Aorta (tissue), 5 donors: ENCODE results near the gene ANKRD17. TPM values are rescaled to one million over a fixed set of nuclear protein-coding genes. Genes with fewer than 3 reads are reported as not detected.
"Not testable (repeated sequence)": the region's sequence is repeated elsewhere in the genome, so short reads cannot be mapped to it uniquely, and the experiment has no call there.

Experiments used
- ATAC-seq: fragments of 200-7000 bp; cut with Tn5 transposase; one replicate; pipeline ENCODE4 v1.9.1; 2022; ENCODE audit warnings: moderate library complexity; ENCODE audit not compliant: low FRiP score
- DNase-seq, 2 donors: peaks; one replicate each; pipeline ENCODE4 v3.0.0-alpha.2; 2020
- H3K27ac ChIP-seq, 2 donors: one replicate each; pipeline ENCODE4 v1.5.1; 2013; ENCODE audit warnings: low read length in 2 of 2, mild to moderate bottlenecking in 2 of 2, moderate library complexity in 2 of 2, control low read depth in 1 of 2, inconsistent platforms in 1 of 2, low read depth in 1 of 2
- H3K27me3 ChIP-seq, 2 donors: one replicate each; pipeline ENCODE4 v1.6.1; 2013; ENCODE audit warnings: control low read depth in 1 of 2, low read length in 1 of 2, mild to moderate bottlenecking in 1 of 2, moderate library complexity in 1 of 2; ENCODE audit not compliant: insufficient read depth in 2 of 2, control insufficient read depth in 1 of 2
- H3K36me3 ChIP-seq, 2 donors: one replicate each; pipeline ENCODE4 v1.6.1; 2013; ENCODE audit warnings: control low read depth in 1 of 2, low read length in 1 of 2, mild to moderate bottlenecking in 1 of 2; ENCODE audit not compliant: insufficient read depth in 2 of 2, control insufficient read depth in 1 of 2
- H3K4me1 ChIP-seq, 2 donors: one replicate each; pipeline ENCODE4 v1.6.1; 2013; ENCODE audit warnings: low read length in 2 of 2, control low read depth in 1 of 2, mild to moderate bottlenecking in 1 of 2, moderate library complexity in 1 of 2; ENCODE audit not compliant: insufficient read depth in 2 of 2, control insufficient read depth in 1 of 2
- H3K4me3 ChIP-seq, 2 donors: one replicate each; pipeline ENCODE4 v1.5.1; 2013; ENCODE audit warnings: low read length in 2 of 2, control low read depth in 1 of 2, mild to moderate bottlenecking in 1 of 2
- H3K9me3 ChIP-seq: one replicate; pipeline ENCODE4 v1.6.1; 2013; ENCODE audit warnings: mild to moderate bottlenecking, low read length; ENCODE audit not compliant: control insufficient read depth
- WGBS, 2 donors: extraction: QIAGEN DNeasy Blood & Tissue Kit; methylation state at CpG; one replicate each; pipeline ENCODE4 v1.1.7; 2013; 5-methylcytosine and 5-hydroxymethylcytosine counted together
- intact Hi-C, 2 donors: fragments of 100-400 bp; cut with DNase I; formaldehyde crosslinking; loops; one replicate each; pipeline versions ENCODE4 v1.14.2 to v1.15.0; 2022
- polyA plus RNA-seq, 2 donors: library from polyadenylated mRNA; stranded (reverse); fragments of 200-250 nt; gene quantifications; one replicate each; pipeline ENCODE4 v1.2.3, GENCODE V29; 2013
- total RNA-seq, 2 donors: library from RNA; stranded (reverse); fragmentation: NEBNext Ultra II Directional; extraction: Animal tissue kit (Norgen Biotek cat#: 25700); gene quantifications; one replicate each; pipeline ENCODE4 v1.2.1, GENCODE V29; 2021
- donor health status: healthy with polysubstance abuse.
- donor health status: Bipolar disorder and iron deficiency.
- donor health status: DM: no; HTN: no; CAD: no.
- donor health status: DM: no; HTN: no; CAD: no.
- donor health status: DM: yes; HTN: yes; CAD: no.

Gene ANKRD17
- total and polyA plus RNA-seq, 4 donors: 4.9 to 67.1 (median 35.0) TPM

GRCh38 chr4:73277201-73277600 lies 18.6 kb upstream of the ANKRD17 start:
- H3K27me3 ChIP-seq: no peaks in the 10 kb centered on the region
- H3K4me3 ChIP-seq: no peak overlapping the region
- DNase-seq (no peak), ATAC-seq (no peak)
- intact Hi-C loops: no loop called here
- no peaks in the 10 kb centered on the region for H3K36me3 ChIP-seq
- no peaks in the 10 kb centered on the region for H3K4me1 ChIP-seq
- H3K27ac ChIP-seq: no peak overlapping the region
- no peaks in the 10 kb centered on the region for H3K9me3 ChIP-seq
- WGBS, 2 donors: 90 to 95% methylated on average over 1 of the region's 1 CpG

GRCh38 chr4:73275318-73275654 lies 16.7 kb upstream of the ANKRD17 start:
- Histone ChIP-seq H3K9me3 (no peaks in the 10 kb centered on the region), H3K4me3 (no peak overlapping the region), H3K36me3 (no peaks in the 10 kb centered on the region), H3K4me1 (no peaks in the 10 kb centered on the region), H3K27ac (no peak overlapping the region), H3K27me3 (no peaks in the 10 kb centered on the region)
- WGBS, 2 donors: 27 to 34% methylated on average over 1 of the region's 1 CpG
- ATAC-seq: no peak
- intact Hi-C loops: no loop called here
- no peak for DNase-seq

GRCh38 chr4:73272816-73273215 lies 14.2 kb upstream of the ANKRD17 start:
- DNase-seq: no peak
- H3K36me3 ChIP-seq: no peaks in the 10 kb centered on the region
- no peak overlapping the region for H3K27ac ChIP-seq
- ATAC-seq: no peak
- H3K27me3 ChIP-seq: no peaks in the 10 kb centered on the region
- H3K9me3 ChIP-seq: no peaks in the 10 kb centered on the region
- no peak overlapping the region for H3K4me3 ChIP-seq
- no peaks in the 10 kb centered on the region for H3K4me1 ChIP-seq
- intact Hi-C loops: no loop called here

- 78 to 85% methylated on average over 2 of the region's 2 CpGs for WGBS, 2 donors
- DNase-seq (no peak), ATAC-seq (no peak)
- H3K9me3 ChIP-seq: no peaks in the 10 kb centered on the region
- no peaks in the 10 kb centered on the region for H3K4me1 ChIP-seq
- H3K4me3 ChIP-seq: no peak overlapping the region
- H3K36me3 ChIP-seq: no peaks in the 10 kb centered on the region
- intact Hi-C loops: no loop called here
- no peak overlapping the region for H3K27ac ChIP-seq
- no peaks in the 10 kb centered on the region for H3K27me3 ChIP-seq
These were observed 8.5 kb upstream of the ANKRD17 start for GRCh38 chr4:73267050-73267449.

- 0% methylated on average over 8 of the region's 8 CpGs for WGBS, 2 donors
- Histone ChIP-seq H3K36me3 (no peaks in the 10 kb centered on the region), H3K4me3 (peak overlapping the region; percentile 75 to 79), H3K4me1 (no peaks in the 10 kb centered on the region), H3K9me3 (no peaks in the 10 kb centered on the region), H3K27me3 (no peaks in the 10 kb centered on the region), H3K27ac (peak overlapping the region; percentile 88 to 100)
- intact Hi-C loops: loop anchor here (1.0 to 10.0 kb wide), 4 partner anchors 75 to 191 kb away; partner anchors contain the start of gene COX18 (in 2 of the 2)
- ATAC-seq (no peak), DNase-seq (no peak)
These were observed 1.0 kb upstream of the ANKRD17 start for GRCh38 chr4:73259571-73260090.

- ATAC-seq: no peak
- WGBS, 2 donors: 0% methylated on average over 18 to 30 of the region's 30 CpGs
These were observed 237 bp downstream of the ANKRD17 start for GRCh38 chr4:73258436-73258685.

GRCh38 chr4:73257651-73258435 lies 755 bp downstream of the ANKRD17 start:
- 0% methylated on average over 28 to 34 of the region's 34 CpGs for WGBS, 2 donors
- DNase-seq (peak in 1 of 2 donors; percentile 58), ATAC-seq (peak; percentile 22)
- peak overlapping the region; percentile 75 to 79 for H3K4me3 ChIP-seq
- H3K27ac ChIP-seq: peak overlapping the region; percentile 34 to 100
- peaks cover 0 to 2% of the 10 kb centered on the region in 2 donors for H3K4me1 ChIP-seq
- H3K9me3 ChIP-seq: no peaks in the 10 kb centered on the region
- intact Hi-C loops: loop anchor here (2.0 to 10.0 kb wide), 3 partner anchors 73 to 189 kb away; partner anchors contain the start of gene COX18 (in 1 of the 2)
- H3K36me3 ChIP-seq: no peaks in the 10 kb centered on the region
- H3K27me3 ChIP-seq: no peaks in the 10 kb centered on the region

More at GRCh38 chr4:73258436-73258685, 237 bp downstream of the ANKRD17 start:
- no peaks in the 10 kb centered on the region for H3K36me3 ChIP-seq
- H3K4me3 ChIP-seq: peak overlapping the region; percentile 75 to 79
- H3K27ac ChIP-seq: peak overlapping the region; percentile 34 to 100
- H3K9me3 ChIP-seq: no peaks in the 10 kb centered on the region
- H3K27me3 ChIP-seq: no peaks in the 10 kb centered on the region
- DNase-seq: no peak
- intact Hi-C loops: loop anchor here (2.0 to 10.0 kb wide), 3 partner anchors 74 to 190 kb away; partner anchors contain the start of gene COX18 (in 1 of the 2)
- no peaks in the 10 kb centered on the region for H3K4me1 ChIP-seq

- no peak overlapping the region for H3K27ac ChIP-seq
- H3K4me3 ChIP-seq: peak overlapping the region; percentile 75 to 79
- 1% methylated on average over 6 of the region's 6 CpGs for WGBS, 2 donors
- peak; percentile 84 to 86 for DNase-seq
- H3K27me3 ChIP-seq: no peaks in the 10 kb centered on the region
- H3K36me3 ChIP-seq: no peaks in the 10 kb centered on the region
- no peaks in the 10 kb centered on the region for H3K9me3 ChIP-seq
- H3K4me1 ChIP-seq: peaks cover 0 to 6% of the 10 kb centered on the region in 2 donors
- peak; percentile 74 for ATAC-seq
- intact Hi-C loops: loop anchor here in 1 of 2 donors (5.0 to 10.0 kb wide), 2 partner anchors 72 to 120 kb away; no protein-coding TSS in a partner anchor
These were observed 1.4 kb downstream of the ANKRD17 start for GRCh38 chr4:73257234-73257633.

- WGBS, 2 donors: 87 to 91% methylated on average over 8 of the region's 8 CpGs
These were observed 2.8 kb downstream of the ANKRD17 start for GRCh38 chr4:73255847-73256246.

More at GRCh38 chr4:73255847-73256246, 2.8 kb downstream of the ANKRD17 start:
- not testable (repeated sequence) for H3K9me3 ChIP-seq, DNase-seq, H3K4me3 ChIP-seq, H3K27me3 ChIP-seq, H3K27ac ChIP-seq, H3K4me1 ChIP-seq, ATAC-seq, H3K36me3 ChIP-seq
- intact Hi-C loops: loop anchor here in 1 of 2 donors (5.0 to 10.0 kb wide), 2 partner anchors 71 to 119 kb away; no protein-coding TSS in a partner anchor
